Measurements from ENCODE around the gene AP1B1. TPM values are rescaled to one million over a fixed set of nuclear protein-coding genes. Genes with fewer than 3 reads are reported as not detected.

Gene AP1B1
- total and polyA plus RNA-seq, 3 donors from 2014 or later, result 71.8 to 92.0 (median 79.8) TPM

DNA sequence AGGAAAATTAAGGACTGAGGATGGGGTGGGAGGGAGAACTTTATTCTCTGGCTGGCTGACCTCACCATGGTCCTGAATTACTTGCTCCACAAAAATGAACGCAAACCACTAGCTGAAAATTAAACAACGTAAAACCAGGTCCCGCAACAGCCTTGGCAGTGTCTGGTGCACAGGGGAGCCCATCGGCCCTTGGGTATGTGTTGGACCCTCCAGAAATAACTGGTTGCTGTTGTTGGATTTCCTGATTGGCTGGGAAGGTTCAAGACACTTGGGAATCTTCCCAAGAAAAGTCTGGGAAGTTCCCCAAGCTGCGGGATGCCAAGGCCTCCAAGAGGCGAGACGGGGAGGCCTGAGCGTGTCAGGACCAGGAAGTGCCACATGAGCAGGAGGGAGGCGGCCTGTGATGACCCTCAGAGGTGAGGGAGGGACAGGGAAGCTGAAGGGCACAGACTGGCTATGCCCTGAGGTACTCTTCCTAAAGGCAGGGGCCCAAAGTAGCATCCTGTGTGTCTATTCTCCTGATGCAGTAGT lies 62.5 kb downstream of the AP1B1 start:
- no peak for TF ChIP-seq CTCF (IDR thresholded peaks at IDR 0.05)
- TF ChIP-seq POLR2A (IDR thresholded peaks at IDR 0.05), result no peak
- DNase-seq, result no peak
- intact Hi-C loops (cut with DNase I; ENCODE audit: low total_unique reads), result no loop called here
- Histone ChIP-seq H3K27ac (no peak overlapping the region), H3K9me3 (no peaks in the 10 kb centered on the region), H3K4me3 (no peak overlapping the region), H3K4me1 (peaks cover 12% of the 10 kb centered on the region), H3K27me3 (no peaks in the 10 kb centered on the region), H3K36me3 (ENCODE audit: low read depth, missing control alignments) (no peaks in the 10 kb centered on the region)
- WGBS, 2 donors, result 46 to 70% methylated on average over 9 of the region's 9 CpGs

DNA sequence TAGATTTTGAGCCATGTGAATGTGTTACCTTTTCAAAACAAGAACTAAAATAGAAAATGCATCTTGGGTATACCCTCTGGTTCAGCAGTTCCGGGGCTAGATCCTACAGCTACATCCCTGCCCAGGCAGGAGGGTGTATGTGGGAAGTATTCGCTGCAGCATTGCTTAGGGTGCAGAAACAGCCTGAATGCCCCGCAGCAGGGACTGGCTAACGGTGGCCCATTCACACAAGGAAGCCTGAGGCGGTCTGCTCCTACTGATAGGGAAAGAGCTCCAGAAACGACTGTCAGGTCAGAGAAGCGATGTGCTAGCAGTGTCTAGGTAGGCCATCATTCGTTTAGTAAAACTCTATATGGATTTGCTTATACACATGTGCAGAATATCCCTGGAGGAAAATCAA lies 63.0 kb downstream of the AP1B1 start:
- Histone ChIP-seq H3K4me1 (peaks cover 7% of the 10 kb centered on the region), H3K9me3 (no peaks in the 10 kb centered on the region), H3K27me3 (no peaks in the 10 kb centered on the region), H3K36me3 (ENCODE audit: low read depth, missing control alignments) (no peaks in the 10 kb centered on the region), H3K27ac (no peak overlapping the region), H3K4me3 (no peak overlapping the region)
- WGBS, 2 donors, result 87 to 90% methylated on average over 8 of the region's 8 CpGs
- intact Hi-C loops (cut with DNase I; ENCODE audit: low total_unique reads), result no loop called here
- TF ChIP-seq CTCF (IDR thresholded peaks at IDR 0.05), result no peak
- no peak for DNase-seq

- Histone ChIP-seq H3K27me3 (no peaks in the 10 kb centered on the region), H3K36me3 (ENCODE audit: low read depth, missing control alignments) (no peaks in the 10 kb centered on the region), H3K4me3 (no peak overlapping the region), H3K27ac (no peak overlapping the region), H3K9me3 (no peaks in the 10 kb centered on the region), H3K4me1 (peaks cover 6% of the 10 kb centered on the region)
- intact Hi-C loops (cut with DNase I; ENCODE audit: low total_unique reads), result no loop called here
- no peak for TF ChIP-seq CTCF (IDR thresholded peaks at IDR 0.05)
- TF ChIP-seq POLR2A (IDR thresholded peaks at IDR 0.05), result no peak
- DNase-seq, result no peak
Measured at GRCh38 chr22:29323641-29324040, 64.7 kb downstream of the AP1B1 start.

- no peak for TF ChIP-seq POLR2A (IDR thresholded peaks at IDR 0.05)
- TF ChIP-seq CTCF (IDR thresholded peaks at IDR 0.05), result no peak
- no peak for DNase-seq
- Histone ChIP-seq H3K27ac (no peak overlapping the region), H3K4me3 (no peak overlapping the region), H3K4me1 (no peaks in the 10 kb centered on the region), H3K9me3 (no peaks in the 10 kb centered on the region), H3K36me3 (ENCODE audit: low read depth, missing control alignments) (no peaks in the 10 kb centered on the region), H3K27me3 (no peaks in the 10 kb centered on the region)
- WGBS, 2 donors, result 81 to 89% methylated on average over 1 of the region's 1 CpG
- intact Hi-C loops (cut with DNase I; ENCODE audit: low total_unique reads), result no loop called here
Measured at GRCh38 chr22:29320546-29320945, 67.8 kb downstream of the AP1B1 start.

- Histone ChIP-seq H3K27me3 (no peaks in the 10 kb centered on the region), H3K9me3 (no peaks in the 10 kb centered on the region), H3K4me1 (peaks cover 7% of the 10 kb centered on the region), H3K36me3 (ENCODE audit: low read depth, missing control alignments) (no peaks in the 10 kb centered on the region), H3K4me3 (no peak overlapping the region), H3K27ac (no peak overlapping the region)
- TF ChIP-seq POLR2A (IDR thresholded peaks at IDR 0.05) (no peak), CTCF (IDR thresholded peaks at IDR 0.05) (no peak)
- DNase-seq, result no peak
- intact Hi-C loops (cut with DNase I; ENCODE audit: low total_unique reads), result no loop called here
- WGBS, 2 donors, result 100% methylated on average over 1 to 2 of the region's 2 CpGs
Measured at GRCh38 chr22:29319072-29319471, 69.3 kb downstream of the AP1B1 start.

All from testis (tissue), 3 donors.